HT1080 (cell line): ENCODE measurements around the gene ACOT8. TPM values are rescaled to one million over a fixed set of nuclear protein-coding genes. Genes with fewer than 3 reads are reported as not detected.
"Not testable (repeated sequence)": the region's sequence is repeated elsewhere in the genome, so short reads cannot be mapped to it uniquely, and the experiment has no call there.

Experiments used
- DNase-seq: peaks from one replicate; pipeline ENCODE4 v3.0.0-alpha.2; 2015; ENCODE audit warnings: low read depth
- total RNA-seq: library from RNA; depleted of rRNA; stranded (reverse); fragments of >200 nt; shearing (Covaris generic); gene quantifications from 2 replicates; pipeline ENCODE4 v1.2.3, GENCODE V29; 2014; rRNA removed

ACOT8 gene
- total RNA-seq, 1 experiment from 2014 or later, result 43.1 TPM

GRCh38 chr20:45797955-45798354, 59.2 kb downstream of the ACOT8 start:
- not testable (repeated sequence) for DNase-seq

- not testable (repeated sequence) for DNase-seq
Measured at GRCh38 chr20:45797510-45797909, 59.7 kb downstream of the ACOT8 start.

- no peak for DNase-seq
Measured at GRCh38 chr20:45796337-45797065, 60.7 kb downstream of the ACOT8 start.

- no peak for DNase-seq
Measured at GRCh38 chr20:45792317-45793118, 64.7 kb downstream of the ACOT8 start.

Other genes starting within 250 kb of the ACOT8 start
- gene WFDC10A, start 227.7 kb downstream of the ACOT8 start, total RNA-seq, result not detected in 2 replicates
- gene WFDC9, start 226.1 kb downstream of the ACOT8 start, total RNA-seq, result not detected in 2 replicates
- gene WFDC11, start 187.2 kb downstream of the ACOT8 start, total RNA-seq, result not detected in 2 replicates
- gene WFDC13, start 155.4 kb downstream of the ACOT8 start, total RNA-seq, result not detected in 2 replicates
- 0.39 and 0.77 TPM in 2 replicates for gene WFDC10B, start 152.4 kb downstream of the ACOT8 start, total RNA-seq
- not detected in 2 replicates for gene SPINT4, start 135.0 kb downstream of the ACOT8 start, total RNA-seq
- gene WFDC3, start 65.5 kb downstream of the ACOT8 start, total RNA-seq, result 0.31 and 3.1 TPM in 2 replicates
- gene DNTTIP1, start 65.4 kb downstream of the ACOT8 start, total RNA-seq, result 63.7 and 101 TPM in 2 replicates
- 287 and 392 TPM in 2 replicates for gene UBE2C, start 44.7 kb downstream of the ACOT8 start, total RNA-seq
- gene TNNC2, start 30.1 kb downstream of the ACOT8 start, total RNA-seq, result not detected in 2 replicates
- gene SNX21, start 23.6 kb downstream of the ACOT8 start, total RNA-seq, result 38.5 and 39.6 TPM in 2 replicates
- 6.0 and 6.1 TPM in 2 replicates for gene ZSWIM3, start 222 bp upstream of the ACOT8 start, total RNA-seq
- 8.1 and 13.8 TPM in 2 replicates for gene ZSWIM1, start 23.8 kb upstream of the ACOT8 start, total RNA-seq
- 0.33 and 0.34 TPM in 2 replicates for gene SPATA25, start 30.2 kb upstream of the ACOT8 start, total RNA-seq
- 1.3 and 2.1 TPM in 2 replicates for gene NEURL2, start 33.8 kb upstream of the ACOT8 start, total RNA-seq
- 84.1 and 115 TPM in 2 replicates for gene CTSA, start 33.9 kb upstream of the ACOT8 start, total RNA-seq
- 0.16 TPM in 1 of 2 replicates, not detected in the other for gene PLTP, start 54.8 kb upstream of the ACOT8 start, total RNA-seq
- 12.4 and 17.7 TPM in 2 replicates for gene PCIF1, start 77.3 kb upstream of the ACOT8 start, total RNA-seq
- gene ZNF335, start 114.8 kb upstream of the ACOT8 start, total RNA-seq, result 13.6 and 18.0 TPM in 2 replicates
- 19.4 and 24.4 TPM in 2 replicates for gene MMP9, start 151.5 kb upstream of the ACOT8 start, total RNA-seq
- 1.3 and 5.1 TPM in 2 replicates for gene SLC12A5, start 171.8 kb upstream of the ACOT8 start, total RNA-seq
- 20.4 and 24.7 TPM in 2 replicates for gene NCOA5, start 232.6 kb upstream of the ACOT8 start, total RNA-seq